SKM-1 treated with dmso at 0.1 percent for 144 hours (cell line): ENCODE measurements around the gene FIGLA.
"Not testable (repeated sequence)": the region's sequence is repeated elsewhere in the genome, so short reads cannot be mapped to it uniquely, and the experiment has no call there.

Experiments
- DNase-seq: peaks from one replicate; lab custom pipeline; 2025; ENCODE audit not compliant: unreplicated experiment; lab: John Stamatoyannopoulos, UW

Gene FIGLA

GRCh38 chr2:70747284-70747683 lies 43.2 kb downstream of the FIGLA start:
- no peak for DNase-seq

DNA sequence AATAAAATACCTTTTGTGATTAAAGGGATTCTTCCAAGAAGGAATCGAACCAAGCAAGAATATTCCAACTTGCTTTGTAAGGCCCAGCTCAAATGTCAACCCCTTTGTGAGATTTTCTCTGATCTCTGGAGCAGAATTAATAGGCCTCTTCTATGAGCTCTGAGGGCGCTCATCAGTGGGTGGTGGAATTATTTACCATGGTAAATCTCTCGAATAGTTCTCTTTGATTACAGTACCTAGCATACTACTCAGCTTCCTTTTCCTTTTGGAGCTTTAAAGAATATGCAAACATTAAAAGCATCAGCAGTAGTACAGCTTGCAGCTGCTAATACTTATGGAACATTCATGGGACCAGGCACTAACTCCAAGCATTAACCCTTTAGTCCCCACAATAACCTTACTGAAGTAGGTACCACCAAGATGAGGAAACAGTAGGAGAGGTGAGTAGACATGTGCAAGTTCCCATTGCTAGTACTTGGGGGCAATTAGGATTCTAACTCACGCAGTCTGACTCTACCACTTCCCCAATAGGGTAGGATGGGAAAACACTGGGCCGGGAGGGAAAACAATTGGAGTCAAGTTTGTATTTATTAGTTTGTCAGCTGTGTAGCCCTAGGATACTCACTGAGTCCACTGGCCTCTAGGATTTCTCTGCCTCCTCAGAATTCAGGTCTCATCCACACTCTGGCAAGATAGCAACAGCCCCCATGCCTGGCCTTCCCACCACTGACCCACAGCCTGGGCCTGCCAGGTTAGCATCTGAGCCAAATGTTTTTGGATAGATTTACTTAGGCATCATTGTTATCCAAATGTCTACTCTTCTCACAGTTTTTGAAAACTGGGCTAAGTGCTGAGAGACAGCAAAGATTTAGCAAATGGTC lies 44.1 kb downstream of the FIGLA start:
- DNase-seq = no peak

DNA sequence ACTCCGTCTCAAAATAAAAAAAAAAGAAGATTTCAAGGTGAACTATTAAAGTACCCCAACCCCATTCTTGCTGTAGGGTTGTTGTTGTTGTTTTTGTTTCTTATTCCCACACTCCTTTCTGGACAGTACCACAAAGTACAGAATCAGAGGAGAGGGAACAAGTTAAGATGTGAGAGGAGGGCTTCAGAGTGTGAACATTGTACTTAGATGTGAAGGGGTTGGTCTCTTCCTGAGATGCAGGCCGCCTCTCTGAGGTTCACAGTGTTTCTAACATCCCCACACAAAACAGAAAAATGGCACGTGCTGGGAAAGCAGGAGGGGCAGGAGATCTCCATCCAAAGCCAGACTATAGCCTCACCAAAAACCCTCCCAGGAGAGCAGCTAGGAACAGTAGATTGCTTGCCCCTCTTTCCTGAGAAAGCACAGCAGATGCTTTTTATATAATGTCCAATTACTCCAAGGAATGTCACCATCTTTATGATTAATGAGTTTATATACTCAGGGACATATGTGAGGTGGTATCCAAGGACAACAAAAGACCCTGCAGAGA lies 45.1 kb downstream of the FIGLA start:
- DNase-seq = no peak

- no peak for DNase-seq
These were observed 46.0 kb downstream of the FIGLA start for GRCh38 chr2:70744397-70744796.

DNA sequence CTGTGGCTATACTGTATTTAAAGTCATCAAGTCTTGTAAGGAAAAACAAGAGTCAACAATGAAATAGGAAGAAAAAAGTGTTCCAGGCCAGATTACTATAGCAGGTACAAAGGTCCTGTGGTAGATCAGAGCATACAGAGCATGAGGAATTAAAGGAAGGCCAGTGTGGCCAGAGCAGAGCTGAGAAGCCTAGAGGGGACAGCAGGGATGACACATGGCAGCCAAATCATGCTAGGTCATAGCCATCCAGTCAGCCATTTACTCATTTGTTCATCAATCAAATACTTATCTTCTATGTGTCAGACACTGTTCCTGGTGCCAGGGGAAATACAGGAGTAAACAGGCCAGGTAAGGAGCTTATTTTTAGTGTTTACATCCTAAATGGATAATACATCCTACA lies 46.8 kb downstream of the FIGLA start:
- no peak for DNase-seq

- no peak for DNase-seq
These were observed 47.4 kb downstream of the FIGLA start for GRCh38 chr2:70743068-70743467.

DNA sequence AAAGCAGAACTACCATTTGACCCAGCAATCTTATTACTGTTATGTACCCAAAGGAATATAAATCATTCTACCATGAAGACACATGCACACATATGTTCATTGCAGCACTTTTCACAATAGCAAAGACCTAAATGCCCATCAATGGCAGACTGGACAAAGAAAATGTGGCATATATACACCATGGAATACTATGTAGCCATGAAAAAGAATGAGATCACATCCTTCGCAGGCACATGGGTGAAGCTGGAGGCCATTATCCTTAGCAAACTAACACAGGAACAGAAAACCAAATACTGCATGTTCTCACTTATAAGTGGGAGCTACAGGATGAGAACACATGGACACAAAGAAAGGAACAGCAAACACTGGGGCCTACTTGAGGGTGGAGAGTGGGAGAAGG lies 51.0 kb downstream of the FIGLA start:
- DNase-seq = not testable (repeated sequence)

- DNase-seq = no peak
These were observed 52.3 kb downstream of the FIGLA start for GRCh38 chr2:70738159-70738558.

DNA sequence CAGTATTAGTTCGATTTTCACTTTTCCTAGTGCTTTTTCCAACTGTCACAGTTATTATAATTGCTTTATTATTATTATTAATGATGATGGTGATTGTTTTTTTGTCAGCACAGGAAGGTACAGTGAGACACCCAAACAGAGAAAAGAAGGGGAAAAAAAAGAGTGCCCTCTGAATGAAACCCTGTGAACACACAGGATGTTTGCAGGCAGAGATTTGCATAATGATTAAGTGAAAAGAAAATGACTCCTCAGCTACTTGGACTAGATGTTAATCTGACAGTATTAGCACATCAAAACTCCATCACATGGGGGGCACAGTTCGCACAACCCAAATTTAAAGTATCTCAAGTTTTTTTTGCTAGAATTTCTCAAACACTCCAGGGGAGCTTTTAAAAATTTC lies 55.4 kb downstream of the FIGLA start:
- DNase-seq = no peak

DNA sequence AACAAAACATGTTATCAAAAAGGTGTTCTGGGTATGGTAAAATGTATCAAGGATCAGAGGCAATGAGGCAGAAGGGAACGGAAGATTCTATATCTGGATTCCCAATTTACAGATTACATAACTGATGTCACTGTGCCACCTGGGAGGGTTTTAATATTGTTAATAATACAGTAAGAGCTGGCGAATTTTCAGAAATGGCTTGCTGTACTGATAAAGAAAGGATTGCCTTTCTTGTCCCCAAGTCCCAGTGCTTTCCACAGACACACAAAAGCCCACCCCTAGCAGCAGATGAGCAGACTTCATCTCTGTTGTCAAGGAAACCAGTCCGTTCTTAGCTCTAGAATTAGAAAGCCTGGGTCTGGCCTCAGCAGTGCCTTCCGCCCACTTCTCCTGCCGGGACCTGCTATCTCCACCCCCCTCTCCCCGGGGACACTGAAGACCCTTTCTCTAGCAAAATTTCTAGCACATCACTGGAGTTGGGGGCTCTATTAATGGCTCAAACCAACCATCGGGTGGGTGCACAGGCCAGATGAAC lies 56.7 kb downstream of the FIGLA start:
- DNase-seq = no peak

DNA sequence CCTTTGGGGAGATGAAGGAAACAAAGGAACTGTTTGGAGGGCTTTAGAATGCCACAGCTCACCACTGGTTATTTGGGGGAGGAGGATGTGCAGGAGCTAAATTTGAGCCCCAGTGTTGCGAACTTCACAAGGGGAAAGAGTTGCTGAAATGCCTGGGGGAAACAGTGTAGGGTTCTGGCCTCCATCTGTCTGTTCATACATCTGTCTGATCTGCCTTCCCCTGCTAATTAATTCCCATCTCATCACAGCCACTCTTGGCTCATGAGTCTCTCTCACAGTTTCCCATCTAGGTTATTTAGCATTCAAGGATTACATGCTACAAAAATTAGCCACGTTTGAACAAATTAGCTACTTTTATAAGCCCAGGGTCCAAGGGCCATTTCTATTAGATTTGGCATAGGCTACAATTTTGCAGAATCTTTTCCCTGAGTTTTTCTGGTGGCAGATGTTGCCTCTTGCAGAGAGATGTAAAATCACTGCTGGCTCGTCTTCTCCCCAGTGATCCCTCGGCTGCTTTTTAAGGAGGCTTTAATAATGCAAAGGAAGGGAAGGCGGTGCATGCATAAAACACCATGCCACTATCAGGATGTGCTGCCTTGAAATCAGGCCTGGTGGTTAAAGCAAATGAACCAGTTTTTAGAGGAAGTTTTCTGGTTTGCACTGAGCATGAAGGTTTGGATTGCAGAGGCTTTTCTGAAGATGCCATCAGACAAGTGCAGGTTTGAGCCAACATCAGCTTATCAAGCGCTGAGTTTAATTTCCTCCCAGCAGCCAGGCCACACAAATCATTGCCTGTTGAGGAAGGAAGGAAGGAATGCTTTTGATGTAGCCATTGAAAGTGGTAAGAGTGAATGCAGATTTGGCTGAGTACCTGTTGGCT lies 57.4 kb downstream of the FIGLA start:
- DNase-seq = no peak

GRCh38 chr2:70730730-70731129 lies 59.7 kb downstream of the FIGLA start:
- no peak for DNase-seq

DNA sequence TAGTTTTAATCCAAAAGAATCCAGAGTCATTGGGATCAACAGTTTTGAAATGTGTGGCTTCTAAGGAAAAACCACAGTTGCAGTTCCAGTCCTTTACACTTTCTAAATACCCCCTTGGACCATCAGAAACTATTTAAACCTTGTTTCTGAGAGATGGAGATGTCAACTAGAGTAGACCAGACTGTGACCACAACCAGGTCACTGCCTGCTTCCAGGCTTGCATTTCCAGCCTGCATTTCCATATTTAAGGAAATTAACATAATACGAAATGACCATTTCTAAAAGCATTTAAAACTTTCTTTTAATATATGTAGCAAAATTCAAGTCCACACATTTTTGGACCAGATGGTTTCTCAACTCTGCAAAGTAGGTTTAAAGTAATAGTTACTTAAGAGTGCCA lies 60.8 kb downstream of the FIGLA start:
- no peak for DNase-seq

GRCh38 chr2:70728128-70728527 lies 62.3 kb downstream of the FIGLA start:
- no peak for DNase-seq
